Left ventricle myocardium superior (tissue), 1 donor: ENCODE results near the gene CLEC4F. TPM values are rescaled to one million over a fixed set of nuclear protein-coding genes. Genes with fewer than 3 reads are reported as not detected.

Experiments used
- ATAC-seq: fragments of 200-7000 bp; cut with Tn5 transposase; one replicate; pipeline ENCODE4 v1.9.1; 2020; ENCODE audit warnings: mild to moderate bottlenecking, moderate library complexity
- DNase-seq: peaks from one replicate; pipeline ENCODE4 v3.0.0-alpha.2; 2020
- intact Hi-C: fragments of 100-400 bp; cut with micrococcal nuclease; formaldehyde crosslinking; loops from one replicate; pipeline ENCODE4 v1.11.0; 2022
- total RNA-seq: library from RNA; stranded (reverse); fragmentation: NEBNext Ultra II Directional; extraction: Animal tissue kit (Norgen Biotek cat#: 25700); gene quantifications from one replicate; pipeline ENCODE4 v1.2.1, GENCODE V29; 2021
- donor health status: DM: no; HTN: yes; CAD: no; lungs with severe emphysema.

The CLEC4F gene
- total RNA-seq, 1 donor from 2014 or later = 0.25 TPM

DNA sequence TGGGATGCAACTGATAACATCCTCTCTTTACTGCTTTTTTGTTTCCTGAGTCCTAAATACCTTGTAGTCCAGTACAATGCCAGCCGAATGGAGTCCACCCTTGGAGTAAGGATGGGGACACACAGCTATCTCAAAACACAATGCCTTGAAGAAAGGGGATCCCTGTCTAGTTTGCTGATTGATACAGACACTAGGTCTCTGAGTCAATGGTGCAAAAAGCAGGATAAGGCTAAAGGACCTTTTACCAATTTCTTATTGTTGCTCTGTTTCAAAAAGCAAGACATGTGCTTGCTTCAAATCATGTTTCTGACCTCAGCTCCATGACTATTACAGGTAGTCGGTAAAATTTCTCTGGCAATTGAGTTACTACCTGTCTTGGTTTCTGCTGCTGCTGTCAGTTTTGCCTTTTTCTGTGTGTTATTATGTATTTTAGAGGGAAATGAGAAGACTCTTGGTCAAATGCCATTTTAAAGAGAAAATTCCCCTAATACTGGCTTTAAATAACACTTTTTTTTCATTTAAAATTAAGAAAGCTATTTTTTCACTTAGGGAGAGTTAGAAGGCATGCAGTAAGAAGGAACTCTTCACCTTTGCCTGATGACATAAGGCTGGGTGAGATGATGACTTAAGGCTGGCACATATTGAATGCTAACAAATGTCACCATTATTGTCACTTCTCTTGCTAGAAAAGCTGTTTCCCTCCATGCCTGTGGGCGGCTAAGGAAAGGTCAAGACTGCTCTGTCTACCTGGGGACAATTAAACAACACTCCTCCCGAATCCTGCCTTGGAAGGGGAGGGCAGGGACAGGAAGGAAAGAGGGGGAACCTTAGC lies 25.0 kb downstream of the CLEC4F start:
- intact Hi-C loops = no loop called here

DNA sequence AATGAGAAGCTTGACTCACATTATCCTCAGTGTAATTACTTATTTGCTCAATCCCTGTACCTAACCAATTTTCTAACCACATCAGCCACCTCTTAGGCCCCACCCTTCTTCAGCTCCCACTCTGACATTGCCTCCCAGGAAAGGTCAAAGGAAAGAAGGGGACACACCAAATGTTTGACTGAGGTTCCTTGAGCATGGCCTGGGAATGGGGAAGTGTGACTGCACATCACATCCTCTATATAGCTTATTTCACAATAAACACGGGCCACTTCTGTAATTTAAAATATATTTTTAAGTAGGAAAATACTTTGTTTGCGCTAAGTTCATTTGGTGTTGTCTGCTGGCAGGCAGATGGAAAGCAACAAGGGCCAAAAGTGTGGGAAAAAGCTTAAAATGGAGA lies 26.9 kb downstream of the CLEC4F start:
- intact Hi-C loops = no loop called here
- ATAC-seq = no peak
- DNase-seq = no peak

More for the DNA sequence above, 25.0 kb downstream of the CLEC4F start:
- no peak for ATAC-seq
- DNase-seq = no peak

DNA sequence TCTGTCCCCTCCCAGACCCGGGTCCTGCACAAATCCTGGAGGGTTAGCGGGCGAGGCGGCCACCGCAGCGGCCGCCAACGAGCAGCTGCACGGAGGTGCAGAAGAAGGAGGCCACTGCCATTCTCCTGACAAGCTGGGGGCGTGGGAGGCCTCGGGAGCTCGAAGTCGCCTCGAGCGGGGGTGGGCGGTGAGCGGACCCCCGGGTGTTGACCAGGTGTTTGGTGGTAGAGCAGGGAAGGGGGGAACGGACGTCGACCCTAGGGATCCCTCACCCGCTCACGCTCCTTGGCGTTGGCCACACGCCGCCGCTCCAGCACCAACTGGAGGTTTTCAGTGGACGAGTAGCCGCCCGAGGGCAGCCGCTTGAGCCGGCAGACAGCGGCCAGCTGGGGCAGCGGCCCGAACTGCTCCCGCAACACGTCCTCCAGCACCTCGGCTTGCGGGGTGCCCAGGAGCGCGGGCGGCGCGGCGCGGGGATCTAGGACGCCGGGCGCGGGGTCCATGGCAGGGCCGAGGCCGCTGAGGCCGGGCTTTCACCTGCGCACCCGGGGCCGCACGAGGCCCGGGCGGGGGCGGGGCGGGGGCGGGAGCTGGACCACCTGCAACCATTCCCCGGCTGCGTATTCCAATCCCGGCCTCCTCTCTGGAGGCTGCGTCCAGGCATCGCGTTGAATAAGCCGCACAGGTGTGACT lies 30.1 kb downstream of the CLEC4F start, which contains the start of gene FIGLA:
FIGLA (minus strand) TSS at position 508 of the 693 bp plus-strand sequence; CDS start at position 503, 5 bp downstream.
- peak; percentile 40 for ATAC-seq
- intact Hi-C loops = no loop called here
- peak; percentile 33 for DNase-seq

DNA sequence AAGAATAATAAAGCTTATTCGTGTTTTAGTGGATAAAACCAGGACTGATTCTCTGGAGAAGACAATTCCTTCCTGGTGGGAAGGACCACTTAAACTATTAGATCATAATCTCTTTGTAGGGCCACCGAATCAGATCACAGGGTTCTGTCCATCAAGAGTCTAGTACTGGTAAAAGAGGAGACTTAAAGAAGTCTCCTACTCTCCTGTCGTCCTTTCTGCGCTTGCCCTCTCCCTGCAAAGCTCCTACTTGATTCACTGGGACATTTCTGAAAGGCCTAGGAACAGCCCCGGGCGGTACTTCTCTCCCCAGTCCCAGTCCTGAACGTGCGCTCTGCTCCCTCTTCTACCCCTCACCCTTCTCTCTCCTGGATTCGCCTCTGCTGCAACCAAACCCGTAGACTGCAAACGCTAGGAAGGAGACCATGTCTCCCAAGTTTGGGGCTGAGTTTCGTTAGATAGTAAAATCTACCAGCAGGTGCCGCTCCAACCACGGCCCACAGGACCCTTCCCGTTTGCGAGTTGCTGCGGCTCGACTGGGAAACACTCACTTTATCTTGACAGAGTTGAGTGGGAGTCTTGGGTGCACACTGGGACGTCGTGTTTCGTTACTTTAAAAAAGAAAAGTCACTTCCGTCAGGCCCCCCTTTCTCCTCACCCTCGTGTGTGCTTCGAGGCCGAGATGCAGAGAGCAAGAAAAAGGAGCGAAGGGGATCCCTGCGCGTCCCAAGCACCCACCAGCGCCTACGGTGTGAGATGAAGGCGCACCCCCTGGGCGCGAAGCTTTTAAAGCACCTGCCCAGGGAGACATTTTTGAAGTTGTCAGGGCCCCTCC lies 30.9 kb downstream of the CLEC4F start:
- ATAC-seq (peak; percentile 85), DNase-seq (peak; percentile 73)
- intact Hi-C loops = no loop called here

DNA sequence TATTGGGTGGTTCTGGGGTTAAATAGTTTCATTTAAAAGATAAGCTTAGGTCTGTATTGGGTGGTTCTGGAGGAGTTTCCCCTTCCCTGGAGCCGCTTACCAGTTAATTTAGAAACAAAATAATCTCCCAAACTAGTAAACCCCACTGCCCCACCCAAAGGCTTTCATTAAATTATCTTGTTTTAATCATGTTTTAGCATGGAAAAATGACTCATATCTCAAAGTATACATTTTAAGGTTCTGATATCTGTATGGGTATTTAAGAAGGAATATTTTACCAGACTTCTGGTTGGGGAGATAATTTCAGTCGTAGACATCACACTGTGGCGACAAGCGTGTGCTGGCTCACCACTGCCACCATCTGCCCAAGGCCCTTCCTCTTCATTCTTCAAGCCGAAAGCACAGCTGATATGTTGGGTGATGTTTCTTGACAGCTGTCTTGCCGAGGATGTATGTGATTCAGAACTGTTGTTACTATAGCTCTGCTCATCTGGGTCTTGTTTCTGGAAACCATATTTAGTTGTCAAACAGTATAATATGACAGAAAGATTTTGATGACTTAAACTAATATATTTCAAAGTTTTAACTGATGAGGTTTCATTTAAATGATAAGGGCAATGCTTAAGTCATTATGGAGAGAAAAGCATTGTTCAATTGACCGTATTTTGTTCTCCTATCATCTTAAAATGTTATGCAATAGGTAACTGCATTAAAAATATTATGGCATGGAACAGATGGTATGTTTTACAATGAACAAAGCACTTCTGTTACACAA lies 35.1 kb downstream of the CLEC4F start:
- DNase-seq = no peak
- peak; percentile 25 for ATAC-seq
- intact Hi-C loops = no loop called here

DNA sequence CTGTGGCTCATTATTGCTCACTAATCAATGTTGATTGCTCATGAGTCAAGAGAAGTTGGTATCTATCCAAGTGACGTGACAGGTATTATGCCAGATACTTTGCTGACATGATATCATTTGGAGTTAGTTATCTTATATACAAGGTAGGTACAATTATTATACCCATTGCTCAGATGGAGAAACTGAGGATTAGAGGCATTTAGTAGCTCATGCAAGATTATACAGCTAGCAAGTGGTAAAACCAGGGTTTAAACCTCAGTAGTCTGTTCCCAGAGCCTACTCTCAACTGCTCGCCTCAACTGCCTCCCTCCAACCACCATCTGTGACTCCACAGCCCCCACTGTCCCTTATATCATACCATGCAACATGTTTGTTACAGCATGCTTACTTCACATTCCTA lies 36.1 kb downstream of the CLEC4F start:
- ATAC-seq (no peak), DNase-seq (no peak)
- intact Hi-C loops = no loop called here

DNA sequence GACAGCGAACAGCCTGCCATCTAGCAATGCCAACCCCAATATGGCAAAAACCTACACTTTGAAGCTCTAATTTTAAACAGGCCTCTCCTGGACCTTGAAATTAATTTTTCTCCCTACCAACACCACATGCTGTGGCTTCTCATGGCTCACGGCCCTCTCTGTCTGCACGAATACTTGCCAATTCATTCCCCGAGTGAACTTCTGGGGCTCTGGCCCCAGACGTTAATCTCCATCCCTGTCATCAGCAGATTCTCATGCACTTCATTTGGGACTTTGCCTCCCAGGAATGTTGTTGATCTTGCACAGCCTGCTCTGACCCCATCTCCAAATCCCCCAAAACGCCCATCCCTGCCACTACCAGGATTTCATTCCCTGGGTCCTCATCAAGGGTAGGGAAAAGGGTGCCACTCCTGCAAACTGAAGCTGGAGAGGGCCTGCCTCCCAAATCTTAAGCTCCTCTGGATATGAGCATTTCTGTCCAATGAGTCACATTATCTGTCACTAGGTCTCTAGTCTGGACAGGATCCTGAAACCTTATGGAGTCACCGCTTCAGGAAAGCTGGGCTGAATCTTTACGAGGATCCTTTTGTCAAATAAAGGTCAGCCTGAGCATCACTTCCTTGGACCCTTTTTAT lies 40.4 kb downstream of the CLEC4F start:
- intact Hi-C loops = no loop called here
- ATAC-seq (no peak), DNase-seq (no peak)

DNA sequence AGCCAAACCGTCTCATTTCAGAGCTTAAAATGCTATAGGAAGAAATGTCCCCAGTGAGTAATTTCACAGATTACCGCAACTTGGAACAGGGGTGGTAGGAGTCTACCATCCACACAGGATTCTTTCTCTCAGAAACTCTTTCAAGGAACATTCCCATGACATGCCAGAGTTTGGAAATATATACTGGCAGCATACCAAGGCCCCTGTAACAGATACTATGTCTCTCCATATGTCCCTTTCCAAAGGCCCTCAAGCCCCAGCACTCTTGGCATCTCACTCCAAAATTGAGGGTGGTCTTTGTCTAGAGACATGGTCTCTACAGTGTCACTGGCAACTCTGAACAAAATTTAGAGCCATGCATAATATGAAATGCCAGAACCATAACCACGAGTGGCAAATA lies 40.9 kb downstream of the CLEC4F start:
- intact Hi-C loops = no loop called here
- ATAC-seq = no peak
- DNase-seq = no peak

DNA sequence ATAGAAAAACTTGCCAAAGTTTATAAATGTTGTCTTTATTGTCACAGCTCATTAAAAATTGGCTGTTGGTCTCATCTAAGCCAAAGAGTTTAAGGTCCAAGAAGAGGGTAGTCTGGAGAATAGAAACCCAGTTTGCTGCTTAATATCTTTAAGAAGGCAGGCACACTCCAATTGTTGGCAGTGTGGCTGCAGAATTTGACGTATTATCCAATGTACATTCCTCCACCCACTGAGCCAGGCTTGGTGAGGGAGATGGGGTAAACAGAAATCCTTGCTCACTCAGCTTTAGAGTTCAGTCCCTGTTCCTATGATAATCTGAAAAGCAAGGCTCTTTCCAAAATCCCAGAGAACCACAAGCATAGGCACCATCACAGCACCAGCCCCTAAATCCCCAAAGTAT lies 41.7 kb downstream of the CLEC4F start:
- ATAC-seq (no peak), DNase-seq (no peak)
- intact Hi-C loops = no loop called here

DNA sequence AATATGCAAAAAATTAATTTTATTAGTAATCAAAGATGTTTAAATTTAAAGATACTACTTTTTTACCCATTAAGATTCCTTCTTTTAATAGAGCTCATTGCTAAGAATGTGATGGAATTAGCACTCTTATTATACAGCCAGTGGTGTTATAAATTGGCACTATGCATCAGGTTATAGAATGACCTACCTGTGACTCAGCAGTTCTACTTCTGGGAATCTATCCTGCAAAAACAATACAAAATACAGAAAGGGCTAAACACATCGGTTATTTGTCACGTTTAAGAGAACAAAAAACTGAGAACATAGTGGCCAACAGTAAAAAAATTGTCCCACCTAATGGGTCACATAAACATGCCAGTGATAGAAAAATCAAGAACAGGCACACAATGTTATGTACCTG lies 42.9 kb downstream of the CLEC4F start:
- no peak for DNase-seq
- intact Hi-C loops = no loop called here
- no peak for ATAC-seq

DNA sequence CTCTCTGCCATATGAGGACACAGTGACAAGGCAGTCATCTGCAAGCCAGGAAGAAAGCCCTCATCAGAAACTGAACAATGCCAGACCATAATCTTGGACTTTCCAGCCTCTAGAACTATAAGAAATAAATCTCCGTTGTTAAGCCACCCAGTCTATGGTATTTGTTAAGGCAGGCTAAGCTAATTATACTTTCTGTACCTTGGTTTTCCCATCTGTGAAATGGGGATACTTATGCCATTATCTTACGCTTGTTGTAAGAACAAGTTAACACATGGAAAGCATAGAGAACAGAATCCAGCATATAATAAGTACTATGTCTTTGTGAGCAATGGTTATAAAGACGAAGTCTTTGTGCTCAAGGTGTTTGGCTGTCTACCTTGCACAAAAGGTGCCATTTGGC lies 44.1 kb downstream of the CLEC4F start:
- no peak for ATAC-seq
- intact Hi-C loops = no loop called here
- no peak for DNase-seq

DNA sequence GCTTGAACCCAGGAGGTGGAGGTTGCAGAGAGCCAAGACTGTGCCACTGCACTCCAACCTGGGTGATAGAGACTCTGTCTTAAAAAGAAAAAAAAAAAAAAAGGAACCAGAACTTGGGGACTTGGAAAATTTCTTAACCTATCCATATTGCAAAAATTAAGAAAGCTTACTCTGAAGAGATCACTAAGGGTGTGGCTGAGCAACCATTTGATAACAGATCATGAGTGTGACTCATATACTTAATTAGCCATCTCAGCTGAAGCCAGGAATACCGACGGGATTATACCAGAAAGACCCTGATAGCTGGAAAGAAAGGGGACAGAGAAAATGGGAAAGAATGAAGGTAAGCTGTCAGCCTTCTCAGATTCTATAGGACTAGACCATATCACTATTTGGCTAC lies 45.3 kb downstream of the CLEC4F start:
- no peak for ATAC-seq
- DNase-seq = no peak
- intact Hi-C loops = no loop called here

DNA sequence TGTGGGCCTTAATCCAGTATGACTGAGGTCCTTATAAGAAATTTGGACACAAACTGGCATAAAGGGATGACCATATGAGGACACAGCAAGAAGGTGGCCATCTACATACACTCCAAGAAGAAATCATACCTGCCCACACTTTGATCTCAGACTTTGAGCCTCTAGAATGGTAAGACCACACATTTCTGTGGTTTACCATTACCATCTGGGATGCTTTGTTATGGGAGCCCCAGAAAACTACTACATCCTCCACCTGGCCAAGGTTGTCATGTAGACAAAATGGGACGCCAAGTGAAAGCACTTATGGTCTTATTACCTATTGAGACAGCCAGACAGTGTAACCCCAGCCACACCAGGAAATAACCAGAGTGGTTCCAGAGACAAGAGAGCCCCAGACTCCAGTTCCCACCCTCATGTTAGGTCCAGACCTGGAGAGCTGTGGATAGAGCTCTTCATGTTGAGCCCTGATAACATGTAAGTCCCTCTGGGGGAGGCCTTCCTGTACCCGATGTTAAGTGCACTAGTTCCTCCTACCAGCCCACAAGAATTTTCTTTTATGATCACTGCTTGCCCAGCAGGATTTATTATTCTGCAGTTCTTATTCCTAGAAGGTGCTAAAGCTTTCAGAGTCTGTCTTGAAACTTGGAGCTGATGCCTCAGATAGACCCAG lies 47.8 kb downstream of the CLEC4F start:
- DNase-seq = no peak
- intact Hi-C loops = no loop called here
- no peak for ATAC-seq

DNA sequence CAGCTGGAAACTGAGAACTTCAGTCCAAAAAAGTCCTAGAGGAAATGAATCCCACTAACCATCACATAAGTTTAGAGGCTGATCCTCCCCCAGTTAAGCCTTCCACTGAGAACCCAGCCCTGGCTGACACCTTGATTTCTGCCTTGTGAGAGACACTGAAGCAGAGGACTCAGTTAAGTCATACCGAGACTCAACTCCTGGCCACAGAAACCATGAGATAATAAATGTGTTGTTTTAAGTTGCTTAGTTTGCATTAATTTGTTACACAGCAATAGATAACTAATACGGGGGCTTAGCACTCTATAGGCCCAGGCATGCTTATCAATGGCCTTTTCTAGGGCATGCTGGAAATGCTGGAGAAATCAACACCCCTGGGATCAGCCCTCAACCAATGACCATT lies 49.0 kb downstream of the CLEC4F start:
- intact Hi-C loops = no loop called here
- ATAC-seq (no peak), DNase-seq (no peak)

DNA sequence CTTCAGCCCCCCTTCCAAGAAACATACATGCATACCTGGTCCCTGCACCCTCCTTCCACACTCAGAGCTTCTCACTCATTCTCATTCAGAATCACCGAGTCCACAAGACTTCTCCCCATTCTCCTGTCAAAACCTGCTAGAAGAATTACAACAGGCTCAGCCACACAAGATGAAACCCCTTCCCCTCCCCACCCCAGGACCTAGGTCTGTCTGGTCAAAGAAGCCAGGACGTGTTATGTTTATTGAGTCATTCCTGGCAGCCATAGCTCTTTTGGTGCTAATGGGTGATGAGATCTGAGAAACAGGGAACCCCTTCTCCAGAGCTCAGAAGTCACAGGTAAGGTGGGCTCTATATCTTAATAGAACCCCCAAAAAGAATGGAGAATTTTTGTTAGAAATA lies 50.9 kb downstream of the CLEC4F start:
- ATAC-seq (no peak), DNase-seq (no peak)
- intact Hi-C loops = no loop called here

DNA sequence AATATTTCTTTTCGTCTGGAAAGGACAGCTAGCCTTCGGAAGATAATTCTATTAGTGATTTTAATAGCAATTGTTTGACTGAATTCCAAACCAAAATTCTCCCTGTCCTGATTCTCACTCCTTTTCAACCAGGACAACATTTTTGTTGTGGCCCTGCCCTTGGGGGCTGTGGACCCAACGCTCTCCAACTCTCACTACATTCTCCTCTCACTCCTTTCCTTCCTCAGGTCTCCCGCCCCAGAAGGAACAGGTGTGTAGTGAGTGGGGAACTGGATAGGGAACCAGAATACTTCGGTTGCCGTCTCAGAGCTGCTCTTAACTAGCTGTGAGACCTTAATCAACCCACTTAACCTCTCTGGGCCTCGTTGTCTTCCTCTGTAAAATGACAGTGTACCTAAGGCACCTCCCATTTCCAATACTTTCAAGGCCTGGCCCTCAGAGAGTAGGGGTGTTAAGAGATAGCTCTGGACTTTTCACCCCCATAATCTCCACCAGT lies 51.8 kb downstream of the CLEC4F start:
- no peak for ATAC-seq
- DNase-seq = no peak
- intact Hi-C loops = no loop called here

DNA sequence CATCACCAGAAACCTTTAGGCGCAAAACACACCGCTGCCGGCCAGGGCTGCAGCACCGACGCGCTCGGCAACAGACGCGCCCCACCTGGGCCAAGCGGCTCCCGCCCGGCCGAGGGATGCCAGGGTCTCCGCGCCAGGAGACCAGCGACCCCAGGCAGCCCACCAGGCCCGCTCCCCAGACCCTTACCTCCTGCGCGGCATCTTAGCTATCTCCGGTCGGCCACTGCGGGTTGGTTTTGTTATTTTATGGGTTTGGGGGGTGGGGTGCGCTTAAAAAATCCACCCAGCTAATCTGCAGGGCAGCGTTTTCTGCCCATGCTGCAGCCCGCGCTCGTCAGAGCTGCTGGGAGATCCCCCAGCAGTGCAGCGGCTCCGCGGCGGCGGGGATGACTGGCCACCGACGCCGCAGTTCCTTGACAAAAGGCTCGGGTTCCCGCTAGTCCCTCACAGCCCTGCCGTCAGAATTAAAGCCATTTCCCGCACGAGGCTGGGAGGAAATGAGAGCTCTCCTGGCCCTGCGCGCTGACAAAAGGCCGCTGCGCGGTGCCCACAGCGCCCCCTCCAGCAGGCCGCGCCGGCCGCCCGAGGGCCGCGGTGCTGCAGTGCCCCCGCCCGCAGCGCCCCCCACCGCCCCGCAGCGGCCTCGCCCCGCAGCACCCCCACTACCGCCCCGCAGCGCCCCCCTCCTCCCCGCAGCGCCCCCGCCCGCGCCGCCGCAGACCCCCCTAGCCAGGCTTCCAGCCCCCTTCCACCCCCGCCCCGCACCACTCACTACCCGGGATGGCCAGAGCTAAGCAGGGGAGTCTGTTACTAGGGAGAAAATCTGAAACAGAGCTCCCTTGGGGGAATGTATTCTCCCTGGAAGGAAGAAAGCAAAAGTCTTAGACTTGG lies 52.5 kb downstream of the CLEC4F start, which contains the start of gene ADD2:
ADD2 (minus strand) TSS at position 502 of the 891 bp plus-strand sequence. CDS start 61,792 bp downstream, outside the sequence.
- peak; percentile 76 for ATAC-seq
- DNase-seq = peak; percentile 42
- intact Hi-C loops = no loop called here
